Parathyroid adenoma (tissue), 2 donors: ENCODE results near the gene MTX3.
A peak's percentile ranks its signal among the peaks of the same experiment; 100 is the strongest.

ENCODE experiments used
- H2AFZ ChIP-seq: fragments of 300-600 bp; sonication (generic); one replicate; pipeline ENCODE4 v1.7.0; 2017; ENCODE audit warnings: antibody characterized with exemption, mild to moderate bottlenecking
- H3K27ac ChIP-seq: fragments of 300-600 bp; sonication (generic); one replicate; pipeline ENCODE4 v1.7.0; 2017
- H3K27me3 ChIP-seq: fragments of 300-600 bp; sonication (generic); one replicate; pipeline ENCODE4 v1.7.0; 2017; ENCODE audit warnings: low read length; ENCODE audit not compliant: control insufficient read depth, insufficient read depth
- H3K36me3 ChIP-seq: fragments of 300-600 bp; sonication (generic); one replicate; pipeline ENCODE4 v1.7.0; 2017; ENCODE audit warnings: low read length; ENCODE audit not compliant: control insufficient read depth, insufficient read depth
- H3K4me1 ChIP-seq: fragments of 300-600 bp; sonication (generic); one replicate; pipeline ENCODE4 v1.7.0; 2017; ENCODE audit warnings: control low read depth
- H3K4me2 ChIP-seq: fragments of 300-600 bp; sonication (generic); one replicate; pipeline ENCODE4 v1.7.0; 2017; ENCODE audit warnings: low read length
- H3K4me3 ChIP-seq: fragments of 300-600 bp; sonication (generic); one replicate; pipeline ENCODE4 v1.7.0; 2017; ENCODE audit warnings: low read depth, low read length
- H3K79me2 ChIP-seq: fragments of 300-600 bp; sonication (generic); one replicate; pipeline ENCODE4 v1.7.0; 2017; ENCODE audit warnings: control low read depth
- H3K9ac ChIP-seq: fragments of 300-600 bp; sonication (generic); one replicate; pipeline ENCODE4 v1.7.0; 2017; ENCODE audit warnings: mild to moderate bottlenecking
- H3K9me3 ChIP-seq: fragments of 300-600 bp; sonication (generic); one replicate; pipeline ENCODE4 v1.7.0; 2017; ENCODE audit warnings: low read length; ENCODE audit not compliant: control insufficient read depth
- TF ChIP-seq, protein P1 (sequence below): fragments of 300-600 bp; sonication (generic); IDR thresholded peaks from one replicate; pipeline ENCODE4 v1.7.0; 2017; ENCODE audit warnings: antibody characterized with exemption, mild to moderate bottlenecking
- donor health status: primary hyperparathyroidism.

The MTX3 gene

DNA sequence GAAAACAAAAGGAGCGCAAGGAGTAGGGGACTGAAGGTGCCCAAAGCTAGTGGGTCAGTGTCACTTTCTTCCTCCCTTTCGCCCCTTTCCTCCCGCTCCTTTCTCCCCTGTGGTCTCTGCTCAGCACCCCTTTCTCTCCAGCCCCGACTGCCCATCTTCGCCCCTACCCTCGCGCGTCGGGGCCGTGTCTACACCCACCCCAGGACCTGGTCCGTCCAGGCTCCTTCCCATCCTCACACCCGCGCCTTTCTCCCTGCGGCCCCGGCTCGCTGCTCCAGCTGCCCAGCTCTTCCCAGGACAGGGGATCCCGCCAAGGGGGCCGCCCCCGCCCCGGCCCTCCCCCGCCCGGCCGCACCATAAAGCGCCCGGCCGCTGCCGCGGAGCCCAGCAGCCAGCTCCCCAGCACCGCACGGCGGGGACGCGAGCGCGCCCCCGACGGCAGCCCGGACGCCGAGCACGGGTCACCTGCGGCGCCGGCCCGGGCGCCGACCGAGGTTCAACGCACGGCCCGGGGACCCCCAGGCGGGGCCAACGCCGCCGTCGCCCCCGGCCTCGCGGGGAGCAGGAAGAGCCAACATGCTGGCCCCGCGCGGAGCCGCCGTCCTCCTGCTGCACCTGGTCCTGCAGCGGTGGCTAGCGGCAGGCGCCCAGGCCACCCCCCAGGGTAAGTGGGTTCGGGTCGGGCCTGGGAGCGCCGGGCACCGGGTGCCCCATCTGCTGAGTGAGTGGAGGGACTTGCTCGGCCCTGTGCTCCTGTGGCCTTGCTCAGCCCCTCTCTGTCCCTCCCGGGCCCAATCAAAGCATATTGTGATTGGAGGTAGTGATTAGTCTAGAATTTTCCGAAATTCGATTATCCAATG lies 44.1 kb upstream of the MTX3 start, which contains the start of gene THBS4:
THBS4 (plus strand) TSS at position 387 of the 860 bp plus-strand sequence; CDS start at position 577, 190 bp downstream.
- H3K27ac ChIP-seq, result no peak within 1 kb of the TSS
- TF ChIP-seq, protein P1, sequence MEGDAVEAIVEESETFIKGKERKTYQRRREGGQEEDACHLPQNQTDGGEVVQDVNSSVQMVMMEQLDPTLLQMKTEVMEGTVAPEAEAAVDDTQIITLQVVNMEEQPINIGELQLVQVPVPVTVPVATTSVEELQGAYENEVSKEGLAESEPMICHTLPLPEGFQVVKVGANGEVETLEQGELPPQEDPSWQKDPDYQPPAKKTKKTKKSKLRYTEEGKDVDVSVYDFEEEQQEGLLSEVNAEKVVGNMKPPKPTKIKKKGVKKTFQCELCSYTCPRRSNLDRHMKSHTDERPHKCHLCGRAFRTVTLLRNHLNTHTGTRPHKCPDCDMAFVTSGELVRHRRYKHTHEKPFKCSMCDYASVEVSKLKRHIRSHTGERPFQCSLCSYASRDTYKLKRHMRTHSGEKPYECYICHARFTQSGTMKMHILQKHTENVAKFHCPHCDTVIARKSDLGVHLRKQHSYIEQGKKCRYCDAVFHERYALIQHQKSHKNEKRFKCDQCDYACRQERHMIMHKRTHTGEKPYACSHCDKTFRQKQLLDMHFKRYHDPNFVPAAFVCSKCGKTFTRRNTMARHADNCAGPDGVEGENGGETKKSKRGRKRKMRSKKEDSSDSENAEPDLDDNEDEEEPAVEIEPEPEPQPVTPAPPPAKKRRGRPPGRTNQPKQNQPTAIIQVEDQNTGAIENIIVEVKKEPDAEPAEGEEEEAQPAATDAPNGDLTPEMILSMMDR, result no peak
- H3K79me2 ChIP-seq, result no peaks in the 10 kb centered on the region
- H3K4me1 ChIP-seq, result no peaks in the 10 kb centered on the region
- peak within 1 kb of the TSS; percentile 14 for H3K4me3 ChIP-seq
- H3K4me2 ChIP-seq, result peak within 1 kb of the TSS; percentile 31
- H3K36me3 ChIP-seq, result no peaks in the 10 kb centered on the region
- no peaks in the 10 kb centered on the region for H3K9me3 ChIP-seq
- peaks cover 8% of the 10 kb centered on the region for H3K27me3 ChIP-seq
- H2AFZ ChIP-seq, result peak within 1 kb of the TSS; percentile 54
- H3K9ac ChIP-seq, result no peak within 1 kb of the TSS

DNA sequence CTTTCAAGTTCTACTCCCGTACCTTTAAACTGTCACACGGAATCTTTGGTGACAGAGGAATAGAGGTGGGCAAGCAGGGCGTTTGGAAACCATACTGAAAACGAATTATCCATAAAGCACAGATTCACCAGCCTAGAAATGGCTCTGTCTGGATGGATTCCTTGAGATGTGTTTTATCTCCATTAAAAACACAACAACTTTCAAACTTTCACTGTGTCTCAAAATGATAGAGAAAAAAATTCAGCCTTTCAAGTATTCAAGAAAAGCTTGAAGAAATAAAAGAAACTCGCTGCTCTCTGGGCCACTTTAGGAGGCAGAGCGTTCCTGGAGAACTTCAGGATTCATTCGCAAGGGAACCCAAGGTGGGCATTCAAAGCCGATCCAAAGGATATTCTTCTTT lies 43.5 kb upstream of the MTX3 start:
- H3K4me3 ChIP-seq, result no peak overlapping the region
- H3K27ac ChIP-seq, result no peak overlapping the region
- no peaks in the 10 kb centered on the region for H3K36me3 ChIP-seq
- peak overlapping the region; percentile 39 for H2AFZ ChIP-seq
- H3K4me1 ChIP-seq, result no peaks in the 10 kb centered on the region
- H3K4me2 ChIP-seq, result peak overlapping the region; percentile 31
- TF ChIP-seq, protein P1, result no peak
- no peaks in the 10 kb centered on the region for H3K79me2 ChIP-seq
- peaks cover 8% of the 10 kb centered on the region for H3K27me3 ChIP-seq
- H3K9ac ChIP-seq, result no peak overlapping the region
- H3K9me3 ChIP-seq, result no peaks in the 10 kb centered on the region

DNA sequence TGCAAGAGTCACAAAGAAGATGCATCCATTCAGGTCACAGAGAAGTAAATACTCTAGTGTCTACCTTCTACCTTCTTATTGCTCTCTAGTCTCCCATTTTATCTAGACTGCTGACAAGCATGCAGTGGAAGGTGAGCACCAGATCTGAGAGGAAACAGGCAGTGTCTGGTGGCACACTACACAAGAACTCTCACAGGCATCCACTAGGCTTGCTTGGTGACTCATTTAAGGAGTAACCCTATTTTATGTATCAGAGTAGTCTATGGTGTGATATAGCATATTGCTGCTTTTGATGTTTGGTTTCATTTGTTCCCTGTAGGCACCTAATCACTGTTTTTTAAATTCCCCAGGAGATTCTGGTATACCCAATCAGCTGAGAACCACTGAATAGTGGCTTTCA lies 42.5 kb upstream of the MTX3 start:
- H3K9me3 ChIP-seq, result no peaks in the 10 kb centered on the region
- no peaks in the 10 kb centered on the region for H3K79me2 ChIP-seq
- no peak overlapping the region for H3K9ac ChIP-seq
- no peaks in the 10 kb centered on the region for H3K36me3 ChIP-seq
- H3K4me3 ChIP-seq, result no peak overlapping the region
- H3K4me2 ChIP-seq, result no peak overlapping the region
- TF ChIP-seq, protein P1, result no peak
- no peak overlapping the region for H2AFZ ChIP-seq
- peaks cover 8% of the 10 kb centered on the region for H3K27me3 ChIP-seq
- H3K4me1 ChIP-seq, result no peaks in the 10 kb centered on the region
- no peak overlapping the region for H3K27ac ChIP-seq

GRCh38 chr5:80031109-80031508 lies 40.0 kb upstream of the MTX3 start:
- Histone ChIP-seq H3K27ac (no peak overlapping the region), H2AFZ (no peak overlapping the region), H3K4me2 (no peak overlapping the region), H3K27me3 (peaks cover 8% of the 10 kb centered on the region), H3K79me2 (no peaks in the 10 kb centered on the region), H3K36me3 (no peaks in the 10 kb centered on the region), H3K4me3 (no peak overlapping the region), H3K9ac (no peak overlapping the region), H3K4me1 (no peaks in the 10 kb centered on the region), H3K9me3 (no peaks in the 10 kb centered on the region)
- TF ChIP-seq, protein P1, result no peak

DNA sequence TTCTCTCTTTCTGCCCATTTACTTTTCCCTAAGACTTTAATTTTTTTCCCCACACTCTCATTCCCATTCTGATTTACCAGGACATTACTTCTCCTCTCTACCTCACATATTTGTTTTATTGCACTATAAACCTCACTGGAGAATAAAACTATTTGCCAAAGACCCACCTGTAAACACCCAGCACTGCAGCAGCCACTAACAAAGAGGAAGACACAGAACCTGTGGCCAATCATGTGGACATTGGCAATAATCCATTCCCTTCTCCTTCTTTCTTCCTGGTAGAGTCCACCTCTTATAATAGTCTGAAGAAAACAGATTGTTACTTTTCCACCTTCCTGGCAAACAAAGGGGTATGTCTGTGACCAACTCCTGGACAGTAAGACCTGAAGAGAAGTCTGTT lies 35.8 kb upstream of the MTX3 start:
- Histone ChIP-seq H3K4me2 (no peak overlapping the region), H3K4me1 (no peaks in the 10 kb centered on the region), H3K9ac (no peak overlapping the region), H3K27me3 (no peaks in the 10 kb centered on the region), H3K4me3 (no peak overlapping the region), H3K27ac (no peak overlapping the region), H3K9me3 (no peaks in the 10 kb centered on the region), H3K36me3 (no peaks in the 10 kb centered on the region), H3K79me2 (no peaks in the 10 kb centered on the region), H2AFZ (no peak overlapping the region)
- TF ChIP-seq, protein P1, result no peak
